GM19351 (cell line): ENCODE data around the gene PCDHGB3.
A peak's percentile ranks its signal among the peaks of the same experiment; 100 is the strongest.
"Not testable (repeated sequence)": the region's sequence is repeated elsewhere in the genome, so short reads cannot be mapped to it uniquely, and the experiment has no call there.

Experiments
- ATAC-seq: cut with Tn5 transposase; IDR thresholded peaks from one replicate; pipeline ENCODE4 v1.9.1; 2021; ENCODE audit warnings: mild to moderate bottlenecking, moderate library complexity; ENCODE audit not compliant: unreplicated experiment

The PCDHGB3 gene

GRCh38 chr5:141356950-141357349 lies 13.1 kb upstream of the PCDHGB3 start:
- ATAC-seq: no peak

- peak; percentile 81 for ATAC-seq
Observed at GRCh38 chr5:141359790-141360426, 10.1 kb upstream of the PCDHGB3 start, which contains the start of gene PCDHGB2. TSS of gene PCDHGB2 (plus strand) at chr5:141359994. CDS start at chr5:141360136, 142 bp downstream.

GRCh38 chr5:141360685-141361084 lies 9.4 kb upstream of the PCDHGB3 start:
- ATAC-seq: no peak

GRCh38 chr5:141362719-141363118 lies 7.3 kb upstream of the PCDHGB3 start:
- no peak for ATAC-seq

- no peak for ATAC-seq
Observed at GRCh38 chr5:141363952-141364660, 5.9 kb upstream of the PCDHGB3 start, which contains the start of gene PCDHGA5. TSS of gene PCDHGA5 (plus strand) at chr5:141364162. CDS start at chr5:141364331, 169 bp downstream.

GRCh38 chr5:141366016-141366896 lies 3.8 kb upstream of the PCDHGB3 start:
- ATAC-seq: no peak

GRCh38 chr5:141371572-141372475 lies 1.8 kb downstream of the PCDHGB3 start:
- no peak for ATAC-seq

- no peak for ATAC-seq
Observed at GRCh38 chr5:141373673-141374317, 3.8 kb downstream of the PCDHGB3 start, which contains the start of gene PCDHGA6. TSS of gene PCDHGA6 (plus strand) at chr5:141373891. CDS start at chr5:141374084, 193 bp downstream.

GRCh38 chr5:141374627-141375026 lies 4.6 kb downstream of the PCDHGB3 start:
- no peak for ATAC-seq

GRCh38 chr5:141375444-141376155 lies 5.6 kb downstream of the PCDHGB3 start:
- ATAC-seq: not testable (repeated sequence)

- no peak for ATAC-seq
Observed at GRCh38 chr5:141382469-141383294, 12.6 kb downstream of the PCDHGB3 start, which contains the start of gene PCDHGA7. TSS of gene PCDHGA7 (plus strand) at chr5:141382742. CDS start at chr5:141382900, 158 bp downstream.

- ATAC-seq: no peak
Observed at GRCh38 chr5:141383345-141383744, 13.3 kb downstream of the PCDHGB3 start.

GRCh38 chr5:141384471-141385267 lies 14.6 kb downstream of the PCDHGB3 start:
- ATAC-seq: no peak

- ATAC-seq: peak; percentile 44
Observed at GRCh38 chr5:141387557-141388311, 17.7 kb downstream of the PCDHGB3 start, which contains the start of gene PCDHGB4. TSS of gene PCDHGB4 (plus strand) at chr5:141387698. CDS start at chr5:141387885, 187 bp downstream.

- no peak for ATAC-seq
Observed at GRCh38 chr5:141388661-141389060, 18.6 kb downstream of the PCDHGB3 start.
